LNCAP (cell line): ENCODE measurements around the gene RBMS1.

ENCODE experiments used
- TF ChIP-seq, protein P1 (sequence below): fragments of 450-650 bp; IDR thresholded peaks from 2 replicates; pipeline ENCODE4 v1.5.1; 2017; ENCODE audit warnings: mild to moderate bottlenecking

RBMS1 gene

DNA sequence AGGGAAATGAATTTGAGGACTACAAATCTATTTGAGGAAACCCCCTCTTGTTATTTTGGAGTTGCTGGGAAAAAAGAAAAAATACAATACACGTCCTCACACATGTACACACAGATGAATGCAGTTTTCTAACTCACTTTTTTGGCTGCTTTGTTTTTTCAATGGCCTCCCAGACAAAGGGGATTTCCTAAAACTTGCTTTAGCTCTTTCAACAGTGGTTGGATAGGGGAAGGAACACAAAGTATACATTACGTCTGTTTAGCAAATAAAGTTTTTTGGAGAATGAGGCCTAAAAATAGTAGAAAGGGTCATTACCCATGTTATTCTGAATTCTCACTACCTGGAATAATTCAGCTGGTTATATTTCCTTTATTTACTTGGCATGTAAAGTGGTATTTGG is 168.2 kb downstream of the RBMS1 start:
- TF ChIP-seq, protein P1, sequence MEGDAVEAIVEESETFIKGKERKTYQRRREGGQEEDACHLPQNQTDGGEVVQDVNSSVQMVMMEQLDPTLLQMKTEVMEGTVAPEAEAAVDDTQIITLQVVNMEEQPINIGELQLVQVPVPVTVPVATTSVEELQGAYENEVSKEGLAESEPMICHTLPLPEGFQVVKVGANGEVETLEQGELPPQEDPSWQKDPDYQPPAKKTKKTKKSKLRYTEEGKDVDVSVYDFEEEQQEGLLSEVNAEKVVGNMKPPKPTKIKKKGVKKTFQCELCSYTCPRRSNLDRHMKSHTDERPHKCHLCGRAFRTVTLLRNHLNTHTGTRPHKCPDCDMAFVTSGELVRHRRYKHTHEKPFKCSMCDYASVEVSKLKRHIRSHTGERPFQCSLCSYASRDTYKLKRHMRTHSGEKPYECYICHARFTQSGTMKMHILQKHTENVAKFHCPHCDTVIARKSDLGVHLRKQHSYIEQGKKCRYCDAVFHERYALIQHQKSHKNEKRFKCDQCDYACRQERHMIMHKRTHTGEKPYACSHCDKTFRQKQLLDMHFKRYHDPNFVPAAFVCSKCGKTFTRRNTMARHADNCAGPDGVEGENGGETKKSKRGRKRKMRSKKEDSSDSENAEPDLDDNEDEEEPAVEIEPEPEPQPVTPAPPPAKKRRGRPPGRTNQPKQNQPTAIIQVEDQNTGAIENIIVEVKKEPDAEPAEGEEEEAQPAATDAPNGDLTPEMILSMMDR, result no peak

DNA sequence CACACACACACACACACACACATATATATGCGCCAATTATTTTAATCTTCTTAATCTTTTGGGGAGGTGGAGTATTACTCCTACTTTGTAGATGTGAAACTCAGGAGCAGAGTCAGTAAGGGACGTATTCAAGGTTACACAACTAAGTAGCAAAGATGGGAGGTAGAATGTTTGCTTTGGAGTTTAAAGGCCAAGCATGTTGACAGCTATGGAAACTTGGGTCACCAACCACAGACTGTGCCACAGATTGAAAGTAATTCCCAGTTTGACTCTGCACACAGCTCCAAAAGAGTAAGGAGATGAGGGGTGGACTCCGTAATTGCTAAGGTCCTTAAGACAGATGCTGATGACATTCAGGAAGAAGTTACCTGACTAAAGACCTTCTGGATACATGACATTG is 168.7 kb downstream of the RBMS1 start:
- TF ChIP-seq, protein P1, result no peak

DNA sequence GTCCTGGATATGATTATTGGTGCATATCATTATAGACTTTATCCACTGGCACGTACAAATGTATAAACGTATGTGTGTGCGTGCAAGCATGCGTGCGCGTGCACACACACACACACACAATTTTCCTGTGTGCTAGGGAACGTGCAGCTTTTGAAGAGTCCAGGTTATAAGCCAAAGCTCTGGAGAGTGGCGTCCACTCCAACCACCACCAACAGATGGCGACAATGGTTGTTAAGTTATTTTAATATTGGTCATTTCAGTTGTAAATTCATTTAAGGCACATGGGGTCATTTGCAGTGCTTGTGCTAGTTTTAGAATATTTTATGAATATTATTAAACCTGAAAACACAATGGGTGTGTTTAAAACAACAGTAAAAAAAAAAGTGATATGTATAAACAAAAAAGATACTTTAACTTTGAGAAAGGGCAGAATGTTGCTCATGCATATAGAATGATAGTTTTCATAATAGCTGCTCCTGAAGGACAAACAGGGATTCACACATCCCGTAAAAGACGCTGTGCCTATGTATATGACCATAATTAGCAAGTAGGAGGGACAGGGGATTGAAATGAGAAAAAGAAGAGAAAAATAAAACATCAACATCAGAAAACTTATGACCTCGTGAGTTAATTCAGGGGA is 169.3 kb downstream of the RBMS1 start:
- TF ChIP-seq, protein P1, result peak; percentile 72

DNA sequence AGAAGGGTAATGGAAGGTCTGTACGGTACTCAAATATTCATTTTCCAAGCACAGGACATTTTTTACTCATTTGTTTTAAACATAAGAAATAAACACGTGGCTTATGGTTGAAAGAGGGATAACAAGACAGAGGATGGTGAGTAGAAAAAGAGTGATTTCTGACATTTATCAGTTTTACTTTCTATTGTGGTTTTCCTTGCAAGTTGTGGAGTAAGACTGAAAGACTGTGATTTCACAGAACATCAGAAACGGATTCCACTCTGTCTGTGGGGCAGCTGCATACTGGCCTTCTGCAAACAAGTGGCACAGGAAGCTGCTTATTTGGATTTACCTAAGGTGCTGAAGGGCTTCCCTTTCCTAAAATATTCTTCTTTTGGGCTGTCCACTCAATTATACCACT is 171.3 kb downstream of the RBMS1 start:
- TF ChIP-seq, protein P1, result no peak

DNA sequence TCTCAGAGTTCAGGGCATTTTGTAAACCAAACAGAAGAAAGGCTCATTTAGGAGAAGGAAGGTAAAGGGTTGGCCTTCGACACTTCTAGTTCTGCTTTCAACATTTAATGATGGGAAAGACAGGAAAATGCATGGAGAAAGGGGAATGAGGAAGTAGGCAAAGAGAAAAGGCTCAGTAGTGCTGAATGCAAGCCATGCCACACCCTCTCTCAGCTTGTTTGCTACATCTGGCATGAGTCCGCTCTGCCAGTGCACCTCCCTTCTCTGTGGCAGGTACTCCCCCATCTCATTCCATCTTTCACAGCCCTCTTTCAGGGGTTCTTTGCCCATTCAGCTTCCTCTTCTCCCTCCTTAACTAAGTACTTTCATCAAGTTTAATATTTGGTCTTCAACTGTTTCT is 172.6 kb downstream of the RBMS1 start:
- TF ChIP-seq, protein P1, result no peak

DNA sequence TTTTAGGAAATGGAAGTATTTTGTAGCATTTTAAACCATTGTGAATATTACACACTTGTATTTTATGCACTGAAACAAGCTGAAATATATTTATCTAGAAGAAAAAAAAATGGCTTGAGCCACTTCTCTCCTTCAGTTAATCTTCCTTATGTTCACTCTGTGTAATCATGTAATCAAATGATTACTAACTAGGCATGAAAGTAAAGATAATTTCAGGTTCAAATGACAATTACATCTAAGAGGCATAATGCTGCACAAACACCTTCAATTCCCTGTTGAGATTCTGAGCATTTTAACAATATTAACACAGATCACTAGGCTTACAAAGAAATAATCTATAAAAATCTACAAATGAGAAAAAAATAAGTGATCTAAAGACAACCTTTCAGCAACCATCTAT is 173.9 kb downstream of the RBMS1 start:
- TF ChIP-seq, protein P1, result no peak

DNA sequence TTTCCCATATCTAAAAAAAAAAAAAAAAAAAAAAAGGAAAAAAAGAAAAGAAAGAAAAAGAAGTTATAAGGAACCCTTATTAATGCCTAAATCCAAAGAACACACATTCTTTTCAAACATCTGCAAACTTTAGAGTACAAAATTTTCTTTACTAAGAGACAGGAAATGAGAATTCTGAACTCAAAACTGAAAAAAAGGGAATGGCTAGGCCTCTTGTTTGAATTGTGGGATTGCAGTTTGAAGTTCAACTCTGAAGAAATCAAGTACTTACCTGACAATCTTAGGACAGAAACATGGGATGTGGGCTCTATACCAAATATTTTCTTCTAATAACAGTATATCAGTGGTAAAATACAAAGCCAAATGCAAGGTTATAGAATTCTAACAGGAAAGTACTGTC is 175.4 kb downstream of the RBMS1 start:
- TF ChIP-seq, protein P1, result no peak
